Epithelial cell of prostate (primary cell): Measurements from ENCODE around the gene SCGB3A1.

Experiments used
- DNase-seq: peaks from one replicate; pipeline ENCODE4 v3.0.0-alpha.2; 2011; ENCODE audit warnings: low read depth, low spot score
- H3K27ac ChIP-seq: fragments of 450-650 bp; 2 replicates; pipeline ENCODE4 v1.5.1; 2017; ENCODE audit warnings: mild to moderate bottlenecking

SCGB3A1 gene

GRCh38 chr5:180607861-180608571, 16.7 kb upstream of the SCGB3A1 start:
- no peak overlapping the region for H3K27ac ChIP-seq
- no peak for DNase-seq

- H3K27ac ChIP-seq = no peak overlapping the region
- DNase-seq = no peak
These were observed 15.0 kb upstream of the SCGB3A1 start for GRCh38 chr5:180606215-180606785.

- H3K27ac ChIP-seq = no peak overlapping the region
- DNase-seq = no peak
These were observed 14.4 kb upstream of the SCGB3A1 start for GRCh38 chr5:180605554-180606214.

DNA sequence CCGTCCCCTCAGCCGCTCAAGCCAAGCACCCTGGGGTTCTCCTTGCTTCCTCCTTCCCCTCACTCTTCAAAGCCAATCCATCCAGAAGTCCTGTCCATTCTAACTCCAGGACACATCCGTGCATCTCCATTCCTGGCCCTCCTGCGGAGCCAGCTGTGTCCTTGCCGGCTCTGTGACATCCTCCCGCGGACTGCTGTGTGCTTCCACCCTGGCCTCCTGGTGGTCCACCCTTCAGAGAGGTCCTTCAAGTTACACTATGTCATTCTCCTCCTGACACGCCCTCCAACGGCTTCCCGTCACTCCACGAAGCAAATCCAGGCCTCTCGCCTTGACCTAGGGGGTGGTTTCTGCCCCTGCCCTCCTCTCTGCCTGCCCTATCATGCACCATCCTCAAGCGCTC, 13.0 kb upstream of the SCGB3A1 start:
- DNase-seq = no peak
- H3K27ac ChIP-seq = no peak overlapping the region

- no peak overlapping the region for H3K27ac ChIP-seq
- DNase-seq = no peak
These were observed 11.8 kb upstream of the SCGB3A1 start for GRCh38 chr5:180603076-180603594.

- no peak for DNase-seq
- no peak overlapping the region for H3K27ac ChIP-seq
These were observed 11.3 kb upstream of the SCGB3A1 start for GRCh38 chr5:180602481-180603075.

DNA sequence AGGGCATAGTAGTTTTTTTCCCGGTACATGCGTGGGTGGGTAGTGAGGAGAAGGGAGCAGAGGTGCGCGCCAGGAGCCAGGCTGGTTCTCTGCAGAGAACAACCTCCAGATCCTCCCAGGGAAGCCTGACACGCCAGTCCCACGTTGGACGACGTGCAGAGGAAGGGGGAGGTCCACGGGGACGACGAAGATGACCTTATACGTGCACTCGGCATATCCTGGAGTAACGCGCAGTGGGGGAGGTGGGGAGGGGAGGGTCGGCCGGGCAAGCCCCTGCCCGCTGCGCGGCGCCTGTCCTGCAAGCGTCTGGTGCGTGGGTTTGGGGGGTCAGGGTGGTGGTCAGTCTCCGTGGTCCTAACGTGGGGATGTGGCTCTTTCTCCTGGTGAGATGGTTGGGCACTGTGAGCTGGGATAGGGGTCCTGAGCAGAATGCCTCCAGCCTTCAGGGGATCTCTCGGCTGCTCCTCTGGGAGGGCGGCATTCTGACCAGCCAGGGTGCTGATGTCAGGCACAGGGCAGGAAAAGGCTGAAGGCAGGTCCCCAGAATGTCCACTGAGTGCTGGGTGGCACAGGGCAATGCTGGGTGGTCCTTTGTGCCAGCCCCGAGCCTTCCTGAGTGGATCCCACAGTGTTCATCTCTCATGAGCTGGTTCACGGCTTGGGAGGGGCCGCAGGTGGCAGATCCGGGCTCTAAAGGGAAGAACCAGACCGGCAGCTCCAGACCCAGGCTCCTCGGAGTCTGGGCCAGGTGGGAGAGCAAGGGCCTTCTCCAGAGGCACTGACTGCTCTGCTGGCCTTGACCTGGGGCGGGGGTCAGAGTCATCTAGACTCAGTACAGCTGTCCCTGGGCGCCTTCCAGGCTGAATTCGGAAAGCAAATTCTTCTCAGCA, 10.5 kb upstream of the SCGB3A1 start:
- DNase-seq = no peak
- no peak overlapping the region for H3K27ac ChIP-seq

DNA sequence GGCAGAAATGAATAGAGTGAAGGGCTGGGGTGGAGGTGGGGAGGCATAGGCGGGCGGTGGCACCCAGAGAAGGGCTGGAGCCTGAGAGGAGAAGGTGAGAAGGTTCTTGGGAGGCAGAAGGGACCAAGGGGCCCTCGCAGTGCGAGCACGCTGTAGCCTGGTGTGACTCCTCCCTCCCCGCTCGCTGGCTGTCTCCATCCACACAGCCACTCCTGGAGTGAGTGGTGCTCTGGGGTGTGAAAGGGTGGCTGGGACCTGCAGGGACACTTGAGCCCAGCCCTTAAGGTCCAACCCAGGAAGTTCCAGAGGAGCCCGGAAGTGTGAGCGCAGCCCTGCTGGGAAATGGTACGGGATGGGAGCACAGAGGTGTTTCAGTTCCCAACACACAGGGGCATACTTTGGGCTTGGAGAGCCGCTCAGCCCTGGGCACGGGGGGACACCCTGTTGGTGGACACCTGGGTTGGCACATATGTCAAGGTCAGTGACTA, 9.3 kb upstream of the SCGB3A1 start:
- H3K27ac ChIP-seq = no peak overlapping the region
- no peak for DNase-seq

DNA sequence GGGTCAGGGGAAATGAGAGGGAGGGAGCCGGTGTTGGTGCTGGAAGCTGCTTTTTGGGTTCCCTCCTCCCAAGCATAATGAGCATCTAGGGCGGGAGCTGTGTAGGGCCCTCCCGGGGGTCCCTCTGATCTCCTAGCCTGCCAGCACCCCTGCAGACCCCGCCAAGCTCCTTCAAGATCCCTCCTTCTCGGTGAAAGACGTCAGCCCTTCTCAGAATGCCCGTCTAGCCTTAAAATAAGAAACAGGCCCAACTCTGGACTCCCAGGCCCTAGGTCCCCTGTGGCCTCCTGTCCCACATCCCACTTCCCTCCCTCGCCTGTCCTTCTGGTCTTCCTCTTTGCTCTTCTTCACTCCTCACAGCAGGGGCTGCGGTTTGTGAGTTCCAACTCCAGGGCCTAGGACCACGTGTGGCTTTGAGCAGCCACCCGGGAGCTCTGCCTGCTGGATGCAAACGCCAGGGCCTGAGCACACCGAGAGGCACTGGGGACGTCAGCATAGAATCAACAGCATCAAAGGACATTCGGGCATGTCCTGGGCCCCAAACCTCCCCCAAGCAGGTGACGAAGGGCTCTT, 8.8 kb upstream of the SCGB3A1 start:
- no peak for DNase-seq
- no peak overlapping the region for H3K27ac ChIP-seq

GRCh38 chr5:180599590-180599914, 8.3 kb upstream of the SCGB3A1 start:
- no peak for DNase-seq

DNA sequence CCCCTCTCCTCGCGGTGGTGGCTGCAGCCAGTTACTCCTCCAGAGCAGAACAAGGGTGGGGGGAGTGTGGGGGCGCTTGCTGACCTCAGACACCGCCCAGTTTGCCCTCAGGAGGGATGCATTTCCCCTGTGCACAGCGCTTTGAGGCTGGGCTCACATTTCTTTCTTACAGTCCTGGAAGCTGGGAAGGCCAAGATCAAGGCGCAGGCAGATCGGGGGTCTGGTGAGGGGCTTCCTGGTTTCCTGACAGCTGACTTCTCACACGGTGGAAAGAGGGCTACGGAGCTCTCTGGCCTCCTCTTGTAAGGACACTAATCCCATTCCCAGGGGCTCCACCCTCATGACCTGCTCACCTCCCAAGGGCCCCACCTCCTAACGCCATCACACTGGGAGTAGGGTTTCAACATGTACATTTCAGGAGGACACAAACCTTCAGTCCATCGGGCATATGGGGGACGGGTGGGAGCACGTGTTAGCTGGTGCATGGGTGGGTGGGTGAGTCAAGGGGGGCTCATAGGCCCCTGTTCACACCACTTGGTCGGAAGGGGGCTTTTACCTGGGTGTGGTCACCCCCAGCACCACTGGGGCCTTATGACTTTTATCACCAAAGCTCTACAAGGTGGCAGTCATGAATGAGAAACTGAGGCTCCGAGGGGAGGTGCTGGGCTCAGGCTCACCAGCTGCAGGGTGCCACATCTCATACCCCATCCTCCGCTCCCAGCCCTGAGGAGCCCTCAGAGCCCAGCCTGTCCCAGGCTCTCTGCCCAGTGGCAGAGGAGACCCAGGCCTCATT, 7.7 kb upstream of the SCGB3A1 start:
- DNase-seq = no peak
- H3K27ac ChIP-seq = no peak overlapping the region

More at GRCh38 chr5:180599590-180599914, 8.3 kb upstream of the SCGB3A1 start:
- no peak overlapping the region for H3K27ac ChIP-seq

- H3K27ac ChIP-seq = no peak overlapping the region
- DNase-seq = no peak
These were observed 7.0 kb upstream of the SCGB3A1 start for GRCh38 chr5:180598316-180598701.

DNA sequence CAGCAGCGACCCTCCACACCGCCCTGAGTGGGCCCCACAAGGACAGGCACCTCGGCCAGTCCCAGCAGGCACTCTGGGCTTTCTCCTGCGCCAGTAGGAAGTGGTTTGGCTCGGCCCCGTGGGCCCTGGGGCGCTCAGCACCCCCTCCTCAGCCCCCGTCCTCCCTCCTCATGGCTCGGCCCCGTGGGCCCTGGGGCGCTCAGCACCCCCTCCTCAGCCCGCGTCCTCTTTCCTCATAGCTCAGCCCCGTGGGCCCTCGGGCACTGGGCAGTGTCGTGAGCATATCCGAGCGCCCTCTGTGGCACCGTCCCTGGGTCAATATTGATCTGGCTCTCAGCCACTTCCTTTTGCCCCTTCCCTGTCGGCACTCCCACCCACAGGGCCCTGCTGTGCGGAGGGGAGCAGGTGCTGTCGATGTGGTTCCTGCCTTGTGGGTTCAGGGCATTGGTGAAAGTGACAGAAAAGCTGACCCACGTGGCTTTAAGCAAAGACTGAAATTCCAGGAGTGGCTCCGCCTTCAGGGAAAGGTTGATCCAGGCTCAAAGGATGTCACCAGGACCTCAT, 5.5 kb upstream of the SCGB3A1 start:
- no peak overlapping the region for H3K27ac ChIP-seq
- no peak for DNase-seq

DNA sequence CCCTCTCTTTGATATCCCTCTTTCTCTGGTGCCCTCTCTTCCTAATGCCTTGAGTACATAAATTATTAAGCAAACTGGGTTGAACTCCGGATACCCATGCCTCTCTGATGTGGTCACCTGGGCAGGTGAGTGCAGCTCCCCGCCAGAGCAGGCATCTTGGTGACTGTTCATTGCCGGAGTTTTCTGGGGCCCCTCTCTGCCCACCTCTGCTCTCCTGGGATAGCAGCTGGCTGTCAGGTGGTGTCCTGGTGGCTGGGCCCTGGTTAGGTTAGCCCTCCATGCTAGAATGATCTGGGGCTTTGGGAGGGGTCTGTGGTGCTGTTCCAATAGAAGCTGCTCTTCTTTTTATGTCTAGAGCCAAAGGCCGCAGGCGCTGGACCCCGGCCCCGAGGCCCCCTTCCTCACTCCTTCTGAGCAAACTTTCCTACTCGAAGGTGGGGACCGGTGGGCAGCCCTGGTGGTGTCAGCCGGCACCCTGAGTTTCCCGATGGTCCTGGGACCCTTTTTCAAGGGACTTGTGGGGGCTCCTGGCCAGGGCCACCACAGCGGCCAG, 4.9 kb upstream of the SCGB3A1 start:
- H3K27ac ChIP-seq = no peak overlapping the region
- no peak for DNase-seq

DNA sequence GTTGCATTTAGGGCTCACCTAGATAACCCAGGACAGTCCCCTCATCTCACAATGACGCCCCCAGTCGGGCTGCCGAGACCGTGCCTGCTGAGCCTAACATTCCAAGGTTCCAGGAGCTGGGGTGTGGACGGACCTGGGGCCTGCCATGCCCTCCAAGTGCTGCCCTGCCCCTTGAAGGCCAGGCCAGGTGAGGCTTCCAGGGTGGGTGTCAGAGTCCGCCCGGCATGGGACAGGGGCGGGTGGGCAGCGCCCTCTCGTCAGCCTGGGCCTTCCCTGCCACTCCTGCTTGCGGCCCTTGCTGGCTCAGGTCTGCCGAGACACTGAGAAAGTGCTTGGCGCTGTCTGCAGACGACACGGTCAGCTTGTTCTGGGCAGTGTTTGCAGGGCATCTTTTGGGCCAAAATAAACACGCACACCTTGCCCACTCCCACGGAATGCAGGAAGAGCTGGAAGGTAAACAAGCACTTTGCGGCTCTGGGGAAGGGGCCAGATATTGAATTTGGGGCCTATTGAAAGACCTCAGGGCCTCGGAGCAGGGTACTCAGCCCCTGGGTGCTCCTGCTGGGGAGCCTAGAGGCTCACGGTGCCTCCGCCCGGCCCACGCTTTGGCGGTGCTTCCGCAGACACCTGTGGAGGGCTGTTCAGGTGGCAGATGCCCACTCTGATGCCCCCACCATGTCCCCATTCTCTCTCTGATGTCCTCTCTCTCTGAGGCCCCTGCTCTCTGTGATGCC, 4.2 kb upstream of the SCGB3A1 start:
- H3K27ac ChIP-seq = no peak overlapping the region
- no peak for DNase-seq

DNA sequence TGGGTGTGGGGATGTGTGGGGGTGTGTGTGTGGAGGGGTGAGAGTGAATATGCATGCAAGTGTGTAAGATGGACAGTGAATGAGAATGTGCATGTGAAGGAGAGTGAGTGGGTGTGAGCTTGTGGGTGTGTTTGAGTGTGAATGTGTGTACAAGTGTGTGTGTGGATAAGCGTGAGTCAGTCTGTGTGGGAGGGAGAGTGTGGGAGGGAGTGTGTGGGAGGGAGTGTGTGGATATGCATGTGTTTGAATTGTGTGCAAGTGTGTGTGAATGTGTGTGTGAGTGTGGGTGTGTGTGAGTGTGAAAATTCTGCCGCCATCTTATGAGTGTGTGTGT, 3.7 kb upstream of the SCGB3A1 start:
- no peak for DNase-seq
- H3K27ac ChIP-seq = no peak overlapping the region

- DNase-seq = no peak
- no peak overlapping the region for H3K27ac ChIP-seq
These were observed 3.2 kb upstream of the SCGB3A1 start for GRCh38 chr5:180594311-180595045.
